GM18951 (cell line): Measurements from ENCODE around the gene MTUS2.

Experiments used
- POLR2A ChIP-seq: IDR thresholded peaks from 4 replicates; pipeline ENCODE4 v1.6.1; 2011; ENCODE audit warnings: mild to moderate bottlenecking; ENCODE audit not compliant: insufficient read length, insufficient read depth; ENCODE audit errors: extremely low read depth
- in situ Hi-C: fragments of 300-500 bp; cut with MboI; formaldehyde crosslinking; loops from one replicate; pipeline ENCODE4 v1.12.0; 2022; ENCODE audit warnings: low sequenced_read_pairs, mixed read lengths, inconsistent platforms; ENCODE audit not compliant: unreplicated experiment

MTUS2 gene

GRCh38 chr13:29210676-29211075 lies 390.5 kb downstream of the MTUS2 start:
- TF ChIP-seq POLR2A, result no peak
- in situ Hi-C loops, result loop anchor here (5.0 kb wide), 1 partner anchor 137 kb away; no protein-coding TSS in a partner anchor

- in situ Hi-C loops, result loop anchor here (5.0 kb wide), 1 partner anchor 136 kb away; no protein-coding TSS in a partner anchor
Observed at GRCh38 chr13:29211162-29211561, 391.0 kb downstream of the MTUS2 start.

- in situ Hi-C loops, result no loop called here
Observed at GRCh38 chr13:29222458-29222857, 402.3 kb downstream of the MTUS2 start.

GRCh38 chr13:29224206-29224605 lies 404.1 kb downstream of the MTUS2 start:
- TF ChIP-seq POLR2A, result no peak
- in situ Hi-C loops, result no loop called here

More at GRCh38 chr13:29222458-29222857, 402.3 kb downstream of the MTUS2 start:
- no peak for TF ChIP-seq POLR2A

GRCh38 chr13:29227576-29227975 lies 407.4 kb downstream of the MTUS2 start:
- no peak for TF ChIP-seq POLR2A
- in situ Hi-C loops, result no loop called here

GRCh38 chr13:29230299-29230845 lies 410.2 kb downstream of the MTUS2 start:
- in situ Hi-C loops, result no loop called here
- TF ChIP-seq POLR2A, result no peak

- TF ChIP-seq POLR2A, result no peak
- in situ Hi-C loops, result no loop called here
Observed at GRCh38 chr13:29239653-29240525, 419.8 kb downstream of the MTUS2 start.

- TF ChIP-seq POLR2A, result no peak
- in situ Hi-C loops, result no loop called here
Observed at GRCh38 chr13:29254626-29255370, 434.7 kb downstream of the MTUS2 start.

- no peak for TF ChIP-seq POLR2A
- in situ Hi-C loops, result no loop called here
Observed at GRCh38 chr13:29255567-29255966, 435.4 kb downstream of the MTUS2 start.

- in situ Hi-C loops, result no loop called here
- TF ChIP-seq POLR2A, result no peak
Observed at GRCh38 chr13:29260684-29261083, 440.5 kb downstream of the MTUS2 start.

- TF ChIP-seq POLR2A, result no peak
- in situ Hi-C loops, result no loop called here
Observed at GRCh38 chr13:29266261-29266660, 446.1 kb downstream of the MTUS2 start.

GRCh38 chr13:29266756-29267733 lies 446.9 kb downstream of the MTUS2 start:
- no peak for TF ChIP-seq POLR2A
- in situ Hi-C loops, result no loop called here

- TF ChIP-seq POLR2A, result no peak
- in situ Hi-C loops, result no loop called here
Observed at GRCh38 chr13:29270271-29270985, 450.3 kb downstream of the MTUS2 start.
